CD4-positive, alpha-beta T cell treated with Interleukin-15 for 4 hours (primary cell): Measurements from ENCODE around the gene SPOP.
"Not testable (repeated sequence)": the region's sequence is repeated elsewhere in the genome, so short reads cannot be mapped to it uniquely, and the experiment has no call there.

Experiments
- DNase-seq: peaks from one replicate; pipeline ENCODE4 v3.0.0-alpha.2; 2020; ENCODE audit warnings: low spot score

Gene SPOP

GRCh38 chr17:49571764-49572163 lies 106.1 kb downstream of the SPOP start:
- no peak for DNase-seq

GRCh38 chr17:49571283-49571682 lies 106.6 kb downstream of the SPOP start:
- DNase-seq = no peak

DNA sequence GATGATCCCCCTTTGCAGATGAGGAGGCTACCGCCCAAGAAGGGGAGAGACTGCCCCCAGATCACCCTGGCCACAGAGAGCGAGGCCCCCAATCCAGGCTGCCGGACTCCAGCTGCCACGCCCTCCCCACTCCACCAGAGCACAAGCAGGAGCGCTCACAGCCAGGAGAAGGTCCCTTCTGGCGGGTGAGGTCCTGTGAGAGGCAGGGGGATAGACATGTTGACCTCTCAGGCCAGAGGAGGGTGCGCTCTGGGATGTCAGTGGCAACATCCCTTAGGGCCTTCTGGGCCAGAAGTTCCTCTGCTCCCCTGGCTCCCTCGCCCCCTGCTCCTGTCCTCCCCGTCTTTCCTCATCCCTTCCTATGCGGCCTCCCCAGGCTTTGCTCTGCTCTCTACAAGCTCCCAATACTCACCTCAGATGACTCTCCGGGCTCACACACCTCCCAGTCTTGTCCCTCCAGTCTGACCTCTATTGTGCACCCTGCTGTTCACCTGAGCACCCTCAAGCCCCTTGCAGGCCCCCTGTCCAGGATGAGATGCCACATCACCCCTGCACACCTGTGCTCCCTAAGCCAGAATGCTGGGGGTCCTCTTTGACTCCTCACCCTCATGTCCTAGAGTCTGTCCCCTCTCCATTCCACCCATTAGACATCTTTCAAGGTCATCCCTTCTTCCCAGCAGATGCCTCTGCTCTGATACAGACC lies 107.2 kb downstream of the SPOP start:
- DNase-seq = no peak

GRCh38 chr17:49568695-49569047 lies 109.2 kb downstream of the SPOP start:
- DNase-seq = not testable (repeated sequence)

- DNase-seq = peak; percentile 81
Measured at GRCh38 chr17:49567871-49568694, 109.8 kb downstream of the SPOP start.

DNA sequence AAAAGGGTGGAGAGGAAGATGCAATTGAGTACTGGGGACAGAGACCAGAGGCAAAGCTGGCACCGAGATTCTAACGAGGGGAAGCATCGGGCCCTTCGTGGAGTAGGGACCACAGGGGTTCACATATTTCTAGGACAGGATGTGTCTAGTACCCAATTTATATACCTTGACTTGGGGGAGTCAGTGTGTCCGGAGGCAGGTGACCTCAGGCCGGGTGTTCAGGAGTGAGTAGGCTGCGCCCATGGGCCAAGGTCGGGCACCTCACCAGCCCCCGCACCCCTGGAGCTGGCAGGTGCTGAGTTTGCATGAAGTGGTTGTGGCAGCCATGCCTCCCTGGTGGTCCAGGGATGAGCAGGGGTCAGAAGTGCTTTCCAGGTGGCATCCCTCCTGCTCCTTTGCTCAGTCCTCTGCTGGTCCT lies 110.8 kb downstream of the SPOP start:
- no peak for DNase-seq

DNA sequence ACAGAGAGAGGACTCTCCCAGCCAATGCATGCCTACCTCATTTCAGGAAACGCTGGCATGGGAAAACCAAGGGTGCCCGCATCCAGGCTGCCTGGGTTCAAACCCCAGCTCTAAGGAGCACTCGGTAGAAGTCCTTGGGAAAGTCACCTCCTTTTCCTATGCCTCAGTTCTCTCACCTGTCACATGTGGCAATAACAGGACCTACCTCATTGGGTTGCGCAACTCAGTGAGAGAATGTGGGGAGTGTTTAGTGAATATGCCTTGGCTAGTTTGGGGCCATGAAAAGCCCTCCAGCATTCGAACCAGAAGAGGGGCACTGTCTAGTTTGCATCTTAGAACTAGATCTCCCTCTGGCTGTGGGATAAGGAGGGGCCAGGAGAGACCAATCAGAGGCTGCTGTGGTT lies 111.2 kb downstream of the SPOP start:
- DNase-seq = no peak

- DNase-seq = no peak
Measured at GRCh38 chr17:49565948-49566491, 111.9 kb downstream of the SPOP start.

DNA sequence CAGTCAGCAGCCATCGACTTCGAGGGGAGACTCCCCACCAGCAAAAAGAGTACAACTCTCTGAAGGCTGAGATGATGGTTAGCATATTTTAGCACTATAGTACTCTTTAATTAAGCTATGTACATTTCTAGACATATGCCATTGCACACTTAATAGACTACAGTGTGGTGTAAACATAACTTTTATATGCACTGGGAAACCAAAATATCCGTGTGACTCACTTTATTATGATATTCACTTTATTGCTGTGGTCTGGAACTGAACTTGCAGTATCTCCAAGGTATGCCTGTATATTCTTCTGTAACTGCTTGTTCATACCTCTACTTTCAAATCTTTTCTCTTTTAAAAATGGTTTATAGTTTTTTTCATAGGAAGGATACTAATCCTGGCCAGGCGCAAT lies 113.3 kb downstream of the SPOP start:
- DNase-seq = no peak

DNA sequence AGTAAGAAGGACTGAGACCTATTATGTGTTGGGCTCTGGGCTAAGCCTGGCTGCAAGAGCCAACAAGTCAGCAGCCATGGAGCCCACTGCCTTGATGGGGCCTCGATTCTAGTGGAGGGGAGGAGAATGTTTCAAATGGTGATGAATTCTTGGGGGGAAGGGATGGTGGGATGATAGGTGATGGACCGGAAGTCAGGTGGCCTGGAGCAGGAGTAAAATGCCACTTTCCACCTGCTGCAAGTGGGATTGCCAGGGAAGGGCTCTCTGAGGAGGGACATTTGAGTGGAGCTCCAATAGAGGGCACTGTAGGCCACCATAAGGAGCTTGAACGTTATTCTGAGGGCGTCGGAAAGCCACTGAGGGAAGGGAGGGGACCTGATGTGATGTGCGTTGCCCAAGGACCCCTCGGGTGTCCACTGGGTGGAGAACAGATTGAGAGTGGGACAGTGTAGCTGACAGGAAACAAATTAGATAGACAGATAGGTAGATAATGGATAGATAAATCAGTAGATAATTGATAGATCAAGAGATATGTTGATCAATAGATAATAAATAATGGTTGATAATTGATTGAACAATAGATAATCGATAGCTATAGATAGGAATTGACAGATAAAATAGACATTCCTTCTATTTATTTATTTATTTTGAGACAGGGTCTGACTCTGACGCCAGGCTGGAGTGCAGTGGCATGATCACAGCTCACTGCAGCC lies 120.4 kb downstream of the SPOP start:
- DNase-seq = peak; percentile 45

DNA sequence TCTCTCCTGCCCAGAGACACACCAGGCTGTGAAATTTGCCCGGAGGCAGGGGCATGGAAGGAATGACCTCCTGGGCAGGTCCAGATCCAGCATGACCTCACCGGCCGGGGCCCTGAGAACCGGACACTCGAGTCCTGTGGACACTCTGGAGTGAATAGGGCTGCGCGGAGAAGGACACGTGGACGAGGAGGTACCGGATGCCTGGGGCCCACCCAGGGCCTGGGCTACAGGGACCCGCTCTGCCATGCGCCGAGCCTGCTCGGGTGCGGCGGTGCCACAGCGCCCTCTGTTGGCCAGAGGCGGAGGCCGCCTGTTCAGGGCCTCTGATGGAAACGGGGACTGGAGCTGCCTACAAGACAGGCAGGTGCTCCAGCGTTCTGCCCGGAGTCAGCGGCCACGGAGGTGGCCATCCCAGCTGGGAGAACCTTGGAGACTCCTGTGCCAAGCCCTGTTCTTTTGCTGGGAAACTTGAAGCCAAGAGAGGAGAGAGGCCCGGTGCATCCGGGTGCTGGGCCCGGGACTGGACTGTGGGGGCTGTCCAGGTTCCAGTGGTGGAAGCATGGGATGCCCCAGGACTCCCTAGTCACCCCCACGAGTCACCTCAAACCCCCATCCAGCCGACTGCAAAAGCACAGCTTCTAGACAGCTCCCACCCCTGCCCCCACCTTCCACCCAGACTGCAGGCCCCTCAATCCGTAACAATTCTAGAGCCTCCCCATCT lies 121.5 kb downstream of the SPOP start:
- peak; percentile 81 for DNase-seq

DNA sequence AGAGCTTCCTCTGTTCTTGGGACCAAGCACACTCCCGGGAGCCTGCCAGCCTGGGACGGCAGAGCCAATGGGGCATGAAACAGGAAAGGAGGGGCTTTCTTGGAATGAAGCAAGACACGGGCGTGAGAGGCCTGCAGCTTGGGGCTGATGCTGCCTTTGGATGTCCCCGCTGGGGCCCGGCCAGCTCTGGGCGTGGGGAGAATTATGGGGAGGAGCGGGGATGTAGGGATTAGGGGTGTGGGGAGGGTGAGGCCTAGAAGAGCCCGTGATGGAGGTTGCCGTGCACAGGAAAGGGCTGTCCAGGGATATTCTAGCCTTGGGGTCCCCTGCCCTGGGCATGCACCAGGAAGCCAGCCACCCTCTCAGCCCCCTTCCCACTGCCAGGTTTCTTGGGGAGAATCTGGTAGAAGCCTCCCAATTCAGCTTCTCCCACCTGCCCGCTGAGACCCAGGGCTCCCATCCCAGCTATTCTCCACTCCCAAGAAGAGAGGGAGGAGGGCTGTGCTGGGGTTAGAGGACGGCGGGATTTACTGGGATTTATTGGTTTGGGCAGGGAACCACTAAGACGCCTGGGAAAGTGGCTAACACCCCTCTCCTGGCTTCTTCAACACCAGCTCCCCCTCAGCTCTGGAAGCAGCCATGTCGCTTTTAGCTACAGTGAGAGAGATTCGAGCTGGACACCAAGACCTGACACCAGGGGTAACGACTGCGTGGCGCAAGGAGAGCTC lies 122.2 kb downstream of the SPOP start:
- no peak for DNase-seq

GRCh38 chr17:49554694-49555494 lies 123.0 kb downstream of the SPOP start:
- no peak for DNase-seq

- DNase-seq = no peak
Measured at GRCh38 chr17:49553676-49554335, 124.1 kb downstream of the SPOP start.

DNA sequence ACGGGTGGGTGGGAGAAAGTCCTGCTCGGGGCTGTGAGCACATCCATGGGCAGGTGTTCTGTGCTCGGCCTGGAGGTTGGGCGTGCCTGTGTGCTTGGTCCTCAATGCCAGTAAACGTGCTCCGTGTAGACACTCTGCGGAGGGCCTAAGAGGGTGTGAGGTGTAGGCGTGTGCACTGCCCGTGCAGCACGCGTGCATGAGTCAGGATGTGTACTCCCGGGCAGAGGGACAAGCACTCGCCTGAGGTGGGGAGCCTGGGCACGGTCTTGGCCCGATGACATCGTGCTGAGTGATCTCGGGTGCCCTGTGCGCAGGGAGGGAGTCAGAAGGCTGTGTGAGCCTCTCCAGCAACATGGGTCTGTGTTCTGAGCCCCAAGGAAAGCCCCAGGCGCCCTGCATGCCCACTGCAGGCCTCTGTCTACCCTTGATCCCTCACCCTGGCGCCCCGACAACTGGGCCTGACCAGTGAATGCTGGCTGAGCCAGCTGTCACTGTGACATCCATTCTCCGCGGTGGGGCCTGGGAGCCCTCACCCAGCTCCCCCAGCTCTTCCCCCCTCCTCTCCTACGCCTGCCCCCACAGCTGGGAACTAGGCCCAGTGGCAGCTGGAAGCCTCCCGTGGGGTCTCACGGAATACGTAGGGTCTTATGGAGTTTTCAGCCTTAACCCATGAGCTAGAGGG lies 125.7 kb downstream of the SPOP start:
- DNase-seq = no peak

GRCh38 chr17:49551221-49552069 lies 126.5 kb downstream of the SPOP start:
- no peak for DNase-seq

DNA sequence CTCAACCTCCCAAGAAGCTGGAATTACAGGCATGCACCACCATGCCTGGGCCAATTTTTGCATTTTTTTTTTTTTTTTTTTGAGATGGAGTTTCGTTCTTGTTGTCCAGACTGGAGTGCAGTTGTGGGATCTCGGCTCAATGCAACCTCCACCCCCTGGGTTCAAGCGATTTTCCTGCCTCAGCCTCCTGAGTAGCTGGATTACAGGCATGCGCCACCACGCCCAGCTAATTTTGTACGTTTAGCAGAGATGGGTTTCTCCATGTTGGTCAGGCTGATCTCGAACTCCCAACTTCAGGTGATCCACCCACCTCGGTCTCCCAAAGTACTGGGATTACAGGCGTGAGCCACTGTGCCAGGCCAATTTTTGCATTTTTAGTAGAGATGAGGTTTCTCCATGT lies 127.1 kb downstream of the SPOP start:
- DNase-seq = not testable (repeated sequence)
